KOPT-K1 (cell line): ENCODE data around the gene FANCC.
"Not testable (repeated sequence)": the region's sequence is repeated elsewhere in the genome, so short reads cannot be mapped to it uniquely, and the experiment has no call there.

Experiments
- H3K27ac ChIP-seq: fragments of 200-600 bp; sonication (generic); 2 replicates; pipeline ENCODE4 v1.5.1; 2016; ENCODE audit warnings: antibody characterized with exemption, mild to moderate bottlenecking, low read depth, low read length; ENCODE audit not compliant: poor library complexity, severe bottlenecking
- H3K36me3 ChIP-seq: fragments of 200-600 bp; sonication (generic); 2 replicates; pipeline ENCODE4 v1.5.1; 2017; ENCODE audit warnings: antibody characterized with exemption, mild to moderate bottlenecking, low read length, moderate library complexity; ENCODE audit not compliant: insufficient read depth
- H3K9me3 ChIP-seq: fragments of 200-600 bp; sonication (generic); 2 replicates; pipeline ENCODE4 v1.5.1; 2017; ENCODE audit warnings: antibody characterized with exemption, low read length, mild to moderate bottlenecking; ENCODE audit not compliant: insufficient read depth, poor library complexity, severe bottlenecking

Gene FANCC

DNA sequence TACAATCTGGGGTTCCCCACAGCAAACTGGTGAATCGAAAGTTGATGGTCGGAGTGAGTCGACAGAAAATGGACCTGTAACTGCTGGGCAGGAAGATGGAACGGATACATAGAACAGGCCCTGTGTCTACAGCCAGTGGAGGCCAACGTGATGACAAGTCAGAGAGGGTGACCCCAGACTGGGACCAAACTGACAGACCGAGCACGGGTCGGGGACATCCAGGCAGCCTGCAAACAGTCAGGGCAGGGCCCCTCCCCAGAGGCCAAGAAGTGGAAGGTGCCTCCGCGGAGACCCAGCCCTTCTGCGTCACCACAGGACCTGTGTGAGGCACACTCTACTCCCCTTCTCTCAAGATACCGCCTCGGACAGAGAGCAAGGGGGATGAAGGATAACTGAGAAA is 25.1 kb upstream of the FANCC start:
- H3K36me3 ChIP-seq: no peaks in the 10 kb centered on the region
- peaks cover 12% of the 10 kb centered on the region for H3K9me3 ChIP-seq
- no peak overlapping the region for H3K27ac ChIP-seq

DNA sequence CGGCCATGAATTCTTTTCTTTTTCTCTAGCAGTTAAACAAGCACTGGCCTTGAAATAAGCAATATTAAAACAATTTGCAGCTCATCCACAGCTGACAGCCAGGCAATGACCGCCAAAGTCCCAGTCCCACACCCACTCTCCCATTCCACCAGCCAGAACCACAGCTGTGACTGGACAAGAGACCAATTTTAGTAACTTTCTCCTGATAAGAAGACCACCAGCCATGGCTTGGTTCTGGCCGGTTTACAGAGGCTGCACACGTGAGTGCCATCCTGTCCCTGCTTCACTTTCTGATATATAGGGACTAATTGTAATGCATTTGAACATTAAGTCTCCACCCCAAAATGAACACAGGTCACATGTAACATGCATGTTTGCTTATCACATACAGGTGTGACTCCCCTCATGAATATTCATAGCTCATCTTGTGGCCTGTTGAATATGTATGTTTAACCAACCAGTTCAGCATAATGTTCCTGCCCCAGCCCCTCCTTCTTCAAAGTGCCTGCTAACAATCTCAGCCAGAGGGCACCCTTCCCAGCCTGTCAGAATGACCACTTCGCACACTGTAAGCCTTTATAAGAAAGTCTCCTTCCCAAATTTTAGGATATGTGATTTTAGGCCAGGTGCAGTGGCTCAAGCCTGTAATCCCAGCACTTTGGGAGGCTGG is 23.9 kb upstream of the FANCC start:
- H3K27ac ChIP-seq: no peak overlapping the region
- H3K9me3 ChIP-seq: peaks cover 22% of the 10 kb centered on the region
- no peaks in the 10 kb centered on the region for H3K36me3 ChIP-seq

DNA sequence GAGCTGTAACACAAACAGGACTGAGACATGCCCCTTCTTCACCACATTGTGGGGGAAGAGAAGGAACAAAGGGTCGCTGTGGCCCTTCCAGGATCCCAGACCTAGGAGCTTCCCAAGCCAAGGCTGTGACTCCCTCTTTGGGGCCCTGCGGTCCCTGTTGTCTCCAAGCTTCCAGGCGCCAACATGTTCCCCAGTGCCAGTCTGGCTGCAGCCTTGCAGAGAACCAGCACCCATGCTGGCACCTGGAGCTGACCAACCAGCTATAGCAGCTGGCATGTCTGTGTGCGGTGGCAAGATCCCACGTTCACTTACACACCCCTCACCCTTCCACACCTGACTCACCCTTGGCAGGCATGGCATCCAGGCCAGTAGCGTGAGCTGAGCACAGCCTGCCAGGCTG is 20.7 kb upstream of the FANCC start:
- Histone ChIP-seq H3K36me3 (no peaks in the 10 kb centered on the region), H3K27ac (no peak overlapping the region), H3K9me3 (peaks cover 26% of the 10 kb centered on the region)

DNA sequence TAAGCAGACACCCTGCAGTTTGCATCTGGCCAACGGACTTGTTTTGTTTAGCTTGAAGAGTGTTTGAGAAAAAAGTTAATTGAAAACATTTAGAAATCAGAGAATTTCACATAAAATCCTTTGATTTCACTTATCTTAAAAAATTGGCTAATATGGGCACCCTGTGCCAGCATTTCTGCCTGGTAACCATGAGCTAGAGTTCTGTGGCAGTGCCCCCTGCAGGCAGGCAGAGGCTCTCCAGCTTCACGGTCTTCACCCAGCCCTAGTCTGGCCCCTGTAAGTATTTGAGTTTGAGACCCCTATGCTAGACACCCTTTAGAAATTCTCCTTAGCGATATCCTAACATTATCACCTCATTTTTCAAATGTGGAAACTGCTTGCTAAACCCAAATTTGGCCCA is 18.8 kb upstream of the FANCC start:
- peaks cover 26% of the 10 kb centered on the region for H3K9me3 ChIP-seq
- no peaks in the 10 kb centered on the region for H3K36me3 ChIP-seq
- no peak overlapping the region for H3K27ac ChIP-seq

DNA sequence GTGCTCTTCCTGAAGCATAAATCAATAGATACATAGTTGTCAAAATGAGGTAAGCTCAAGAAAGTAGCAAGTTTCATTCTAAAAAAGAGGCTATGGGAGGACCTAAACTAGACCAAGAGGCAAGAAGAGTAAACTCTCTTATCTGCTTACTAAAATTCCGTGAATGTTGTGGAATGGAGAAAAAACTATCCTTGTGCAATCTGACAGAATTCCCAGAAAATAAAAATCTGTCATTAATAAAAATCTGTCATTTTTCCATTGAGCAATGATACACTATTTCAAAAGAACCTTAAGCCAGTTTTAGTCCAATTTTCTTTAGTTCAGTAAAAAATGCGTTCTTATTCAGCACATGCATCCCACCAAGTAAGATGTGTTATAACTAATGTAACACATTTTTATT is 15.9 kb upstream of the FANCC start:
- H3K9me3 ChIP-seq: peaks cover 28% of the 10 kb centered on the region
- H3K27ac ChIP-seq: no peak overlapping the region
- no peaks in the 10 kb centered on the region for H3K36me3 ChIP-seq

DNA sequence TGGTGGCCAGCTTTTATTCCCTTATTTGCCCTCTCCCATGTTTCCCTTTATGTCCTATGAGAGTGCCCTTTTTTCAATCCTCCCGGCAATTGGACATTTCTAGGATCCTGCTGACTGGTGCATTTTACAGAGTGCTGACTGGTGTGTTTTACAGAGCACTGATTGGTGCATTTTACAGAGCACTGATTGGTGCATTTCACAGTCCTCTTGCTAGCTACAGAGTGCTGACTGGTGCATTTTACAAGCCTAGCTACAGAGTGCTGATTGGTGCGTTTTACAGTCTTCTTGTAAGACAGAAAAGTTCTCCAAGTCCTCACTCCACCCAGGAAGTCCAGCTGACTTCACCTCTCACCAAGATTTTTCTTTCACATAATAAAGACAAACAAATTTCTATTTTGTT is 15.4 kb upstream of the FANCC start:
- Histone ChIP-seq H3K27ac (no peak overlapping the region), H3K9me3 (peaks cover 28% of the 10 kb centered on the region)

DNA sequence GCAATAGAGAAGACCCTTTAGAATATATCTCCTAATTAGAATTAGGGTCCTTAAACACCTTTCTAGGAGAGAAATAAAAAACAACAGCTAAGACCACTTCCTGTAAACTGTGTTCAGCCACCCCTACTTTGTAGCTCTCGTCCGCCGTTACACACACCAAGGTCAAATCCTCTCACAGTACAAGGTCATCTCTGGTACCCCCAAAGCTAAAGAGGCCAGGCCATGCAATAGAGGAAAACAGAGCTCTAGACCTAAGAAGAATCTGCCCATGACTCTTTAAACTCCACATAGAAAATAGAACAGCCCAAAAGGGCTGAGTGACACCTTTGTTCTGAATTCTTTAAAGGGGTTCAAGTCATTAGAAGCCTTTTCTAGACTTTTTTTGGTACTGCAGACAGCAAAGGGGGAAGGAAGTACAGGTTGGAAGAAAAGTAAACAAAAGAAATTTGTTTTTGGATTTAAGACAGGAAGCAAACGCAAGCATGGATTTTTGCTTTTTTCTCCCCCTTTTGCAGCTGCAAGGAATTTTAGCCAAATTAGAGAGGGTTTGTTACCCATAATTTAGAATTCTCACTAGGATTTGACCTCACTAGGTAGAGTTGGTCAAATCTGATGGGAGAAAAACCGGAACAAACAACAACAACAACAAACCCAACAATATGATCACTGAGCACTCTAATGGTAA is 13.4 kb upstream of the FANCC start:
- H3K9me3 ChIP-seq: peaks cover 30% of the 10 kb centered on the region

More for the DNA sequence above, 15.4 kb upstream of the FANCC start:
- no peaks in the 10 kb centered on the region for H3K36me3 ChIP-seq

DNA sequence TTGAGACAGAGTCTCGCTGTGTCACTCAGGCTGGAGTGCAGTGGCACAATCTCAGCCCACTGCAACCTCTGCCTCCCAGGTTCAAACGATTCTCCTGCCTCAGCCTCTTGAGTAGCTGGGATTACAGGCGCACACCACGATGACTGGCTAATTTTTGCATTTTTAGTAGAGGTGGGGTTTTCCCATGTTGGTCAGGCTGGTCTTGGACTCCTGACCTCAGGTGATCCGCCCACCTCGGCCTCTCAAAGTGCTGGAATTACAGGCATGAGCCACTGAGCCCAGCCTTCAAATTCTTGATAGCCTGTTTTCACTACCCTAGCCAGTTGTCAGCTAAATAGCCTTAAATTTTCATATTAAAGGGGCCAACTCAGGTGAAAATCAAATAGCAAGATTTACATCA is 11.6 kb upstream of the FANCC start:
- H3K27ac ChIP-seq, H3K36me3 ChIP-seq: not testable (repeated sequence)
- H3K9me3 ChIP-seq: peaks cover 48% of the 10 kb centered on the region

More for the DNA sequence above, 13.4 kb upstream of the FANCC start:
- no peaks in the 10 kb centered on the region for H3K36me3 ChIP-seq
- H3K27ac ChIP-seq: no peak overlapping the region

DNA sequence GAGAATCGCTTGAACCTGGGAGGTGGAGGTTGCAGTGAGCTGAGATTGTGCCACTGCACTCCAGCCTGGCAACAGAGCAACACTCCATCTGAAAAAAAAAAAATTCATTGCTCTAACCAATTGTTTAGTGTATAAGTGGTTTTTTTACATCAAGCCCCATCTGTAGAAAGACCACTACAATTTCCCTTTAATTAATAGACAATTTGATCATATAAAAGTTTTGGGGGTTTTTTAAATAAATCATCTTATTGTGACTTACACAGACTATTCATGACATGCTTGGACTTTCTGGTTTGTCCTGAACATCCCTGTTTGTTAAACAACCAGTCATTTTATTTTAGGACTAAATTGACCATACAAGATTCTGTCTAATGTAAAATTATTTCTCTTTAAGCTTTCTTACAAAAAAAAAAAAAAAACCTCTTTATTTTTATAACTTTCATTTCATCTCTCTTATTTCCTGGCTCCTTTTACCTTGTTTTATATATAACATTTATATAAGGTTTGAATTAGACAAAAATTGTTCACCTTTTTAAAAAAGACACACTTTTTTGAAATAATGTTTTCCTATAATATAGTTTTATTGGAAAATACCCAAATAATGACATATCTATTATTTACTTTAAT is 9.8 kb upstream of the FANCC start:
- H3K9me3 ChIP-seq: peaks cover 54% of the 10 kb centered on the region
- no peak overlapping the region for H3K27ac ChIP-seq
- no peaks in the 10 kb centered on the region for H3K36me3 ChIP-seq

DNA sequence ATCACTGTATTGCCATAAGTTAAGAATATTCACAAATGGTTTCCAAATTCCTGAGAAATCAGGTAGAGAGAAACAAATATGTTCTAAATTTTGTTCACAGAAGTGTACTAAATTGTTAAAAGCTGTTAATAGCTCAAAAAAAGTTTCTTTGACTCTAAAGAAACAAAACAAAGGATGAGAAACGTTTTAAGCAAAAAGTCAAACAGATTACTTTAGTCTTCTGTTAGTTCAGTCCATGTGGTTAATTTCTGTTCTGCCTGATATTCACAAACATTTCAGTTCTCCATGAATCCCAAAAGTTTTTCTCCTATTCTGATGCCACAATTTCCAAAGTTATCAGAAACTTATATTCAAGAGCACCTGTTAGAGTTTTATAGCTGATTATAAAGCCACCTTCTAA is 7.7 kb upstream of the FANCC start:
- peaks cover 54% of the 10 kb centered on the region for H3K9me3 ChIP-seq
- no peak overlapping the region for H3K27ac ChIP-seq
- no peaks in the 10 kb centered on the region for H3K36me3 ChIP-seq

DNA sequence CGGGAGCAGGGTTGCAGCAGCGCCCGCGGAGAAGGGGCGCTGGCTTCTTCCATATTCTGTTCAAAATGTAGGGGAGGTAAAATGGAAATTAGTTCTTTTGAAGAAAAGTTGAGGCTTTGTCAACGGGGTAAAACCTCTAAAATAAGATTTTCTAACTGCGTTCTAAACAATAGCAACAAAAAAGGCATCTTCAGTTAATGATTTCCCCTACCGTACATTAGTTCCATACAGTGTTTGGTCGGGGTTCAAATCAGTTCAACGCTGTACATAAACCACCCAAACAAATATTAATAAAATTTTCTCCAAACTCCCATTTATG is 343 bp upstream of the FANCC start:
- Histone ChIP-seq H3K27ac (peak overlapping the region; percentile 98), H3K36me3 (no peaks in the 10 kb centered on the region), H3K9me3 (no peaks in the 10 kb centered on the region)

DNA sequence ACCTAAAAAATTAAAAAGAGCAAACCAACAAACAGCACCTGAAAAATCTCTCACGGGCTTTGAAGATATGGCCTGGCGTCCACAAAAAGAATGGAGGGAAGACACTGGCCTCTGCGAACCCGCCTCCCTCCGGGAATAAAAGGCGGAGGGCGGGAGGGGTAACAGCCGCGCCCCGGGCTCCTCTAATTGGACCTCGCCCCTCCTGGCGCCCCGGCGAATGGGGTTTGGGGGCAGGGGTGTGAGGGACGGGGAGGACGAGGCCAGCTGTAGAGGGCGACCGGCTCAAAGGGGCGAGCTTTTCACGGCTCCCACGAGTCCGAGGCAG is 753 bp downstream of the FANCC start:
- no peaks in the 10 kb centered on the region for H3K36me3 ChIP-seq
- no peaks in the 10 kb centered on the region for H3K9me3 ChIP-seq
- H3K27ac ChIP-seq: peak overlapping the region; percentile 98

DNA sequence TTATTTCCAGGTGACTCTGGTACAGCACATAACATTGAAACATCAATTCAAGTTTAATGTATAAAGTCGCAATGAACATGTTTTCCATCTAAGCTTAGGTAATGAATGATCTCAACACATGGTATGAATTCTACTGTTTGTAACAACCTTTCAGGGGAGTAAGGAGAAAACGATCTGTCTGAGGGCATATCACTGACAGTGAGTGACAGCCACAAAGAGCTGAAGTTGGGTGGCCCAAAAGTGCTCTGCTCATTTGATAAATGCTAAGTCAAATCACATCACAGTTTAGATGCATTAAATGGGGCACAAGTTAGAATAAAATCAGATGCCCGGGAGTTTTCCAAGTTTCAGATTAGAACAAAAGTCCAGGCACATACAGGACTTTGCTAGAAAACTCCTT is 1.2 kb downstream of the FANCC start:
- H3K27ac ChIP-seq: peak overlapping the region; percentile 98
- H3K36me3 ChIP-seq: no peaks in the 10 kb centered on the region
- no peaks in the 10 kb centered on the region for H3K9me3 ChIP-seq

DNA sequence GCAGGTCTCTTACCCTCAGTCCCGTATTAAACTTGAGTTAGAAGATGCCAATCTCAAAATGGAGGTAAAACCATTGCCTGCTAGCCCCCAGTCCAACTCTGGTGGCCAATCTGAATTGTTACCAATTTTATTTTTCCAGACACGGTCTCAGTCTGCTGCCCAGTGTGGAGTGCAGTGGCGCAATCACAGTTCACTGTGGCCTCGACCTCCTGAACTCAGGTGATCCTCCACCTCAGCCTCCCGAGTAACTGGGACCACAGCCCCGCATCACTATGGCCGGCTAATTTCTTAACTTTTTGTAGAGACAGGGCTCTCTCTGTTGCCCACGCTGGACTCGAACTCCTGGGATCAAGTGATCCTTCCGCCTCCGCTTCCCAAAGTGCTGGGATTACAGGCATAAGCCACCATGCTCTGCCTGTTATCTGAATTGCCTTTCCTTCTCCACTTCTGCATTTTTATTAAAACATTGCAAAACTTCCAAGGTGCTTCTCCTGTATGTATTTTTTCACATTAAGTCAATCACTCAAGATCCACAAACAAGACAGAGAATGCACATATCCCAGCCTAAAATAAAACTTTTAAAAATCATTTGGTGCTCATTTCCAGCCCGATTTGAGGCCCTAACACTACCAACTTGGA is 2.3 kb downstream of the FANCC start:
- H3K9me3 ChIP-seq: no peaks in the 10 kb centered on the region
- H3K27ac ChIP-seq: peak overlapping the region; percentile 98
- no peaks in the 10 kb centered on the region for H3K36me3 ChIP-seq

DNA sequence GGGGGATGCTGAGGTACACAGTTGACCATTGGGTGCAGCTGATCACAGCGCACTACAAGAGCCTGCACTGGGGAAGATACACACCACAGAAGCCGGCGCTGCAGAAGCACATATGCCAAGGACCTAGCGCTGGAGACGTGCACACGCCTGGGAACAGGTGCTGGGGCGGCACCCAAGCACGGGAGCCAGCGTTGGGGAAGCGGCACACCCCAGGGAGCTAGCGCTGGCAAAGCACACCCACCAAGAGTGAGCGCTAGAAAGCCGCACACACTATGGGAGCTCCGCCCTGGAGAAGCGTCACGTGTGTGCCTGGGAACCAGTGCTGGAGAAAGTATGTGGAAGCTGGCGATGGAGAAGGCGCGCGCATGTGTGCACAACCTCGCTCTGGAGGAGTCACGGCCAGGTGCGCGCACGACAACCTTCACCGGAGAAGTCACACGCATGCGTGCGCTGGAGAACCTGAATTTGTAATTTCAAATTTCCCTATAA is 4.5 kb downstream of the FANCC start:
- H3K36me3 ChIP-seq: no peaks in the 10 kb centered on the region
- no peak overlapping the region for H3K27ac ChIP-seq
- no peaks in the 10 kb centered on the region for H3K9me3 ChIP-seq
